ENCODE measurements around the gene AGPAT1.

AGPAT1 gene

DNA sequence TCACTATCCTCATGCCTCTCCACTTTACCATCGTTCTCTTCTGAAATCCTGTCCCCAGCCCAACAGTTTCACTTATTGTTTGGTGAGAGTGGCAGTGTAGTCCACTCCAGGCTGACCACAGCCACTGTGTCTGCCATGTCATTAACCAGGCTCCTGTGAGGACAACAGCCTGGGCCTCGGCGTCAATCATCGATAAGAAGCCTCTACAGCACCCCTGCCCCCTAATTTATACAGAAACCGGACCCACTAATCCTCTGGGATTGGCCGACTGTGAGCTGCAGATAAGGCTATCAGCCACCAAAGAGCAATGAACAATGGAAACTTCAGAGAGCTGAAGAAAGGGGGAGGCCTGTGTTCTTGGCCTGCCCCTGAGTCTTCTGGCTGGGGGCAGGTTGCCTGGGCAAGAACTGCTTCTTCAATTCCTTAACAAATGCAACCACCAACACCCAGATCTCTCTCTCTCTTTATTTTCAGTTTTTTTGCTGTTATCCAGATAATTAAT is 8.1 kb downstream of the AGPAT1 start:
- no peak for DNase-seq

GRCh38 chr6:32167154-32167760 is 8.6 kb downstream of the AGPAT1 start:
- no peak for DNase-seq

DNA sequence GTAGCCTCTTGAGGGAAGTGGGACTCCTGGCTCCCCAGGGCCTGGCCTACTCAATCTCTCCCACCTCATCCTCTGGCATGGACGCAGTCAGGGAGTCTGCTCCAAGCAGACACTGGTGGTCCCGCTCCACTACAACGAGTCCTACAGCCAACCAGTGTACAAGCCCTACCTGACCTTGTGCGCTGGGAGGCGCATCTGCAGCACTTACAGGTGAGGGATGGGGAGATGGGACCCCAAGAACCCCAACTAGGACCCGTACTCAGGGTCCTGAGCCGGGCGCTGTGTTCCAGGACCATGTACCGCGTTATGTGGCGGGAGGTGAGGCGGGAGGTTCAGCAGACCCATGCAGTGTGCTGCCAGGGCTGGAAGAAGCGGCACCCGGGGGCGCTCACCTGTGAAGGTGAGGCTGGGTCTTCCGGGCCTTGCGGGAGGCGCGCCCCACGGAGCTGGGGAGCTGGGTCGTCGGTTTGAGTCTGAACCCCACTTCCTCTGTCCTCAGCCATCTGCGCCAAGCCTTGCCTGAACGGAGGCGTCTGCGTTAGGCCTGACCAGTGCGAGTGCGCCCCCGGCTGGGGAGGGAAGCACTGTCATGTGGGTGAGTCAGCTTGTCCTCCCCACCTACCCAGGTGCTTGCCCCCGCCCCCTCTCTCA is 9.3 kb downstream of the AGPAT1 start:
- no peak for DNase-seq

DNA sequence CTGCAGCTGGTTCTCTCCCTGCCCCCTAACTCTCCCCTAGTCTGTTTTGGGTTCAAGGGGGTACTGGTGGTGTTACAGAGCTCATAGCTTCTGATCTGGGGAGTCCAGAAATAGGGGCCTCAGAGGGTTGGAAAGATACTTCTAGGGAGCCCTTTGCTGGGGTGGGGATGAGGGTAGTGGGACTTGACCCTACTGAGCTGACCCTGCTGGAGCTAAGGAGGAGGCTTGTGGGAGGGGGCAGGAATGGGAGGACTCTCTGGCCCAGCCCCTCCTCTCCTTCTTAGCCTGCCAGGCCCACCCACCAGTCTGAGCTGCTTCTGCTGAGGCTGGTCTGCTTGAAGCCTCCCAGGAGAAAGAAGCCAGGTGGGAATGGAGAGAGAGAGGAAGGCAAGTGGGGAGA is 11.6 kb downstream of the AGPAT1 start, which contains the start of gene EGFL8:
TSS of gene EGFL8 (plus strand) at position 301 of the 400 bp plus-strand sequence. CDS start 1,571 bp downstream, outside the sequence.
- no peak for DNase-seq

- DNase-seq, result no peak
These were observed 12.2 kb downstream of the AGPAT1 start for GRCh38 chr6:32163559-32164258.

GRCh38 chr6:32158052-32158451 is 17.8 kb downstream of the AGPAT1 start:
- no peak for DNase-seq

- DNase-seq, result no peak
These were observed 19.0 kb downstream of the AGPAT1 start for GRCh38 chr6:32156891-32157290.

DNA sequence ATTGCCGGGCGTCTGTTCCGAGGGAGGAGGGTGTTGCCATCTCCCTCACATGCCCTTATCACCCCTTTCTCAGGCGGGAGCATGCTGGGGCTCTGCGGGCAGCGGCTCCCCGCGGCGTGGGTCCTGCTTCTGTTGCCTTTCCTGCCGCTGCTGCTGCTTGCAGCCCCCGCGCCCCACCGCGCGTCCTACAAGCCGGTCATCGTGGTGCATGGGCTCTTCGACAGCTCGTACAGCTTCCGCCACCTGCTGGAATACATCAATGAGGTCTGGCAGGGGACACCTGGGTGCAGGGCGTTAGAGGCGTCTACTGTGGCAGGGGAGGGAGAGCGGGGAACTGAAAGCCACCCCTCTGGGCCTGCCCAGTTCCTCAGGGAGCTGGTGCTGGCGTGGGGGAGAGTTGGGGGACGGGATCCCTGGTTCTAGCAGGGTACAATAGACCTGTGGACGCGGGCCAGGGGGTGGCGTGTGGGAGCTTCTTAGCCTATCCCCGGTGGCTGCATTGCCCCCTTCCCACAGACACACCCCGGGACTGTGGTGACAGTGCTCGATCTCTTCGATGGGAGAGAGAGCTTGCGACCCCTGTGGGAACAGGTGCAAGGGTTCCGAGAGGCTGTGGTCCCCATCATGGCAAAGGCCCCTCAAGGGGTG is 21.2 kb downstream of the AGPAT1 start:
- DNase-seq, result peak; percentile 47

- peak; percentile 85 for DNase-seq
These were observed 22.0 kb downstream of the AGPAT1 start, which contains the start of gene PPT2 for GRCh38 chr6:32153564-32154513. Gene PPT2, plus strand, starts transcription at chr6:32154141. Its CDS starts 454 bp downstream, at chr6:32154595.

DNA sequence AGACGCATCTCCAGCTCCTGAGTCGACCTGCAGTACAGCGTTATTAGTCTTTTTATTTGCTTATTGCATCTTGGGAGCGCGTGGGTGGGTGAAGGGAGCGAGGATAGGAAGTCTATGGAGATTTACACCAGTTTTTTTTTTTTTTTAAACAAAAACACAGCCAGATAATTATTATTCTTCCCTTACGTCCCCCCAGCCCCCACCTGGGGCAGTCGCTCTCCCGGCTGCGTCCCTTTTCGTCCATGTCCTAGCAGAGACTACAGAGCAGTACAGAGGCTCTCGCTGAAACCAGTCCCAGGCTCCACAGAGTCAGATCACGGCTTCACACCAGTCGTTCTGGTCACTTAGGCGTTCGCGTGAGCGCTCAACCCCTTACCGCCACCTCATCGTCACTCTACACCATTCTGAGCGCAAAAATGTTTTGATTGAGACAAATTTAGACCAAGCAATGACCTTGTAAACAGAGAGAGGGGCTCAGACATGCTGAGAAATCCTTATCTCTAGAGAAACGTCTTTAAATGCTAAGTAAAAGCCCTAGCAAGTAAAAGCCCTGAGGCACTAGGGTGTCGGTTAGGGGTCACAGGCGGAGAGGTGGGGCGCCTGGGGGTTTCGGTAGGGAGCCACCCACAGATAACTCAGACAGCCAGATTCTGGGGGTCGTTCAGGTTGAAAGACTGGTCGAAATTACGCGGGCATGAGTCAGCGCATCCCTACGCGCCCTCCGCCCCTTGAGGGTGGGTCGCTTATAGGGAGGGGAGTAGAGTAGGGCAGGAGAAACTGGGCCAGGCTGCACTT is 22.9 kb downstream of the AGPAT1 start:
- DNase-seq, result peak; percentile 21

- DNase-seq, result no peak
These were observed 23.8 kb downstream of the AGPAT1 start, which contains the start of gene PRRT1 for GRCh38 chr6:32151863-32152768. Gene PRRT1, minus strand, starts transcription at chr6:32151939. Its CDS starts 112 bp downstream, at chr6:32151827.

DNA sequence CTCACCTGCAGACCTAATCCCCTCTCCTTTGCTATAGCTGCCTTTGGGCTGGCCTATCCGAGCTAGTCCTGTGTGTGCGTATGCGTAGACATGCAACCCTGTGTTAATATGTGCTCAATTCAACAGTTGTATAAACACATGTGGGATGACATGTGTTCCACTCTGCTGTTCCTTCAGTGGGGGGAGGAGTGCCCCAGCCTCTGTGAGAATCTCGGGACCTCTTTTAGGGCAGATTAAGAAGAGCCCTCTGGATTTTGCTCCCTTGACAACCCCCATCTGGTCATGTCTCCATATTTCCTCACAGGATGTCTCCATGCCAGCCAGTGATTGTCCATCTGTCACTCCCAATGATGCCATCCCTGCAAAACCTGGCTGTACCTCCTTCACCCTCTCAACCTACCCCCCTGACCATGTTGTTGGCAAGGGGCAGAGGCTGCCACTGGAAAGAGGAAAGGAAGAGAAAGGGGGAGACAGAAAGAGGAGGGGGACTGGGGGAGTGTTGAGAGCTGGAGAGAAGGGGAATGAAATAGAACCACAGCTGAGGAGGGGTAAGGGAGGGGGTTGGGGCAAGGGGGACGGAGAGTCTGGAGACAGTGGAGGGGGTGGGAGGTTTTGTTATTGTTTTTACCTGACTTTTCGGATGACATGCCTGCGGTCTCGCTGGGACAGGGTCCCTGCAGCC is 24.6 kb downstream of the AGPAT1 start:
- no peak for DNase-seq

DNA sequence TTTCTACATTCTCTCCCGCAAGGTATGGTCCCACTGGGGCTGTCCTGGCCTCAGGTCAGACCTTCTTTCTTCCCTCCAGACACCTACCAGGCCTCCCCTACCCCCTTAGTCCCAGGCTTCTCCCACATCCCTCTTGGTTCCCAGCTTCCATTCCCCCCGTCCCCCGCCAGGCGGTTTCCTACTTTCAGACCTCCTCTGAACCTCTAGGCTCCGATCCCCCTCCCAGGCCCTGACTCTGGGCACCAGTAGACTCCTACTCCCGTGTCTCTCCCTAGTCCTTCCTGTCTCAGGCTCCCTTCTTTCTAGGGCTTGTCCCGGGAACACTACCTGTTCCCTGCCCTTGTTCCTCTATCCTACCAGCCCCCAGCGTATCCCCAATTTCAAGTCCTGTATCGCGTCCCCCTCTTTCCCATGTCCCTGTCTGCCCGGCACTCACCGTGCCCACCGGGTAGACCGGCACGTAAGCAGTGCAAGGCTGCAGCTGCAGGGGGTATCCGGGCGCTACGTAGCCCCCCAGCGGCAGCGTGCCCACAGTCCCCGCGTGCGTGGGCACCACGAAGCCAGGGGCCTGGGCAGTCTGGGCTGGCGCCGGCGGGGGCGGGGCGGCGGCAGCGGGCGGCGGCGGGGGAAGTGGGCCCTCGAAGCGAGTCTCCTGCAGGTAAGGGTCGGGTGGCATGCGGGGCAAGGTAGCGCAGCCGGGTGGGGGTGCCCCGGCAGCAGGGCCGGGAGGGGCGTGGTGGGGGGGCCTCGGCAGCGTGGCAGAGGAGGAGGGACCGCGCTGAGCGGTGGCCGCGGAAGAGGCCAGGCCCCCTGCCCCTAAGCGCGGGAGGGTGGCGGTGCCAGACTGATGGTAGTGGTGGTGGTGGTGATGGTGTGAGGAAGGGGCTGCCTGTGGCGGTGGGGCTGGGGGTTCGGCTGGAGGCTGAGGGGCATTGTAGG is 25.7 kb downstream of the AGPAT1 start:
- DNase-seq, result no peak

- no peak for DNase-seq
These were observed 26.7 kb downstream of the AGPAT1 start for GRCh38 chr6:32149092-32149755.

- no peak for DNase-seq
These were observed 27.4 kb downstream of the AGPAT1 start for GRCh38 chr6:32148289-32149091.

- no peak for DNase-seq
These were observed 28.3 kb downstream of the AGPAT1 start for GRCh38 chr6:32147401-32148132.
